Tongue (tissue), 3 donors: ENCODE measurements around the gene SIRPG. TPM values are rescaled to one million over a fixed set of nuclear protein-coding genes. Genes with fewer than 3 reads are reported as not detected.

Experiments
- DNase-seq: peaks from one replicate; pipeline ENCODE4 v3.0.0-alpha.2; 2015
- small RNA-seq: library from RNA; depleted of rRNA; stranded (forward); fragments of <200 nt; gene quantifications from one replicate; pipeline ENCODE3, GENCODE V24; 2014; ENCODE audit warnings: low replicate concordance
- total RNA-seq: library from RNA; depleted of rRNA; stranded (reverse); fragments of >200 nt; gene quantifications from one replicate; pipeline ENCODE4 v1.2.3, GENCODE V29; 2014

Gene SIRPG
- total RNA-seq, 1 donor from 2014 or later = not detected

DNA sequence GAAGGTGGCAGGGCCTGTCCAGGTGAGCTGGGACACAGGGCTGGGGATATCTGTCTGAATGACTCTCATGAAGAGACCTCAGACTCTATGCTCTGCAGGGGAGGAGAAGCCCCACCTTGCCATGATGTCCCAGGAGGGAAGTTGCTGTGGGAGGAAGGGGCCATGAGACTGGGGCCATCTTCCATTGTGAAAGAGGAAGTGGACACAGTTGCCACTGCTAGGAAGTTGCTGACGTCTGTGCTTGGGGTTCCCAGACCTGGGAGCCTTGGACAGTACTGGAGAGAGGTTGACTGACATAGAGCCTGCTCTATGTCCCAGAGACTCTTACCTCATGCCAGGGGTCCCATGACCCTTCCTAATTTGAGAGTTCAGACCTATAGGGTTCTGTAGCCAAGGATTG is 62.2 kb downstream of the SIRPG start:
- DNase-seq = no peak

DNA sequence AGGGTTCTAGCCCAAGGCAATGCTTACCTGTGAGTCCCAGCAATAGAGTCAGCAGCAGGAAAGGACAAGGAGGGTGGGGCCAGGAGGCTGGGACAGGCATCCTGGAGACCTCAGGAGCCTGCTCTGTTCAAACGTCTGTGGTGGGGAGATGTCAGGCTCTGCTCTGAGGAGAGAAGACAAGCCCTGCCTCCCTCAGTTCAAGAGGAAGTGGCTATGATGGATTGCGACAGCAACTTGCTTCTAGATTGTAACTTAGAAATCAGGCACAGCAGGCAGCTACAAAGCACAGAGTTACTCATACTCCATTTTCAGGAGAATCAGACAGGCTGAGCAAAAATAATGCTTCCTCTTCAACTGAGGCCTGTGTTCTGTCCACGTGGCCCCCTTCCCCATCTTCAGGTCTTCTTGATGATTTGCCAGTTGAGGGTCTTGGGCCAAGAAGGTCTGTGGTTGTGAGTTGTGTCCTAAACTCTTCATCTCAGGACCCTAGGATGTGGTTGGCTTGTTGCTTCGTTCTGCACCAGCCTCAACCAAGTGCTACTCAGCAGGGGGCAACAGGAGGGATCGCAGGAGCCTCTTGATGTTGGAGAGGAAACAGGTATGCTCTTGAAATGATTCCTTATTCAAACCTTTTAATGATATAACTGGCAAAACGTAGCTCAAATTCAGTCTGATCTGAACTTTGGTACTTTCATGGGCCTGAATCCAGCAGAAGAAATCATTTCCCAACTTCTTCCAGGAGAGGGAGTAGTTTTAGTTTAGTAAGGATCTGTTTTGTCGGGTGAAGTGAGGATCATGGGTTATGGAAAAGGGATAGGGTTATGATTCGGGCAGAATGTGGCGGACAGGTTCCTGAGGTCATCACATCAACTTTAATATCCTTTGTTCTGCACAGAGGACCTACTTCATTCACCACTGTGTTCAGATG is 68.8 kb downstream of the SIRPG start:
- no peak for DNase-seq

DNA sequence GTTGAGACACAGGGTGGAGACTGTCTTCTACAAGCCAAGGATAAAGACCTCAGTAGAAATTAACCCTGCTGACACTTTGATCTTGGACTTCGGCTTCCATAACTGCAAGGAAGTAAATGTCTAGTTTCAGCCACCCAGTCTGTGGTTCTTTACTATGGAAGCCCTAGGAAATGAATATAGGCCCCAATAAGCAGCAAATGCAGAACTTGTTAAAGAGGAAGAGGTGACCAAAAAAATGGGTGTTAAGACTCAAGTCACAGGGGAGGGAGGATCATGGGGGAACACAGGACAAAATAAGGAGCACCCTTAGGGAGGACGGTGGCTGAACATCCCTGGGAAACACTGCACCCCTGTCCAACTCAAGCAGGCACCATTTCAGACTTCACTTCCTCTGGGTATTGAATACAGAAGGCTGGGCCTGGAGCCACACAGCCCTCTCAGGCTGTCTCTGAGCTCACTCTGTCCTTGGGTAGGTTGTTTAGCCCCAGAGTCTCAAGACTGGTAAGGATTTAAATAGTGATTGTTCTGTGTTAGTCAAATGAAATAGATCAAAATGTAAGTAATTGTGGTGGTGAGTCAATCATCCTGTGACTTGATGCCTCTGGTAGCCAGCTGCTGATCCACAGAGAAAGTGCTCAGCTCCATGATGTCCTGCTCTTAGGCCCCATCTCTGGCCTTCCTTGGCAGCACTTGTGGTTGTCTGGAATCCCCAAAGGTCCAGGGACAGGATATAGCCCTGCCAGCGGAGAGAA is 69.6 kb downstream of the SIRPG start:
- DNase-seq = no peak

GRCh38 chr20:1579488-1579887 is 78.1 kb downstream of the SIRPG start:
- no peak for DNase-seq

Small RNA genes within 50 kb of the gene (small RNA-seq; reads per million reads assigned to genes)
- not detected for gene AL109809.3
- not detected for gene RN7SL561P

Other genes starting within 250 kb of the SIRPG start
- gene NSFL1C, start 190.9 kb downstream of the SIRPG start, total RNA-seq = 28.5 TPM
- 0.51 TPM for gene SIRPB2, start 166.4 kb downstream of the SIRPG start, total RNA-seq
- not detected for gene SIRPD, start 100.1 kb downstream of the SIRPG start, total RNA-seq
- gene SIRPB1, start 37.8 kb downstream of the SIRPG start, total RNA-seq = 0.82 TPM
- gene SIRPA, start 237.6 kb upstream of the SIRPG start, total RNA-seq = 15.7 TPM